Lower leg skin (tissue), 3 donors: ENCODE data around the gene CCT6A.

Experiments
- POLR2A ChIP-seq, 2 donors: fragments of 450-650 bp; IDR thresholded peaks; one replicate each; pipeline ENCODE4 v1.6.1; 2016 to 2017; ENCODE audit warnings: antibody characterized with exemption in 2 of 2, mild to moderate bottlenecking in 1 of 2, moderate library complexity in 1 of 2
- TF ChIP-seq, protein P1 (sequence below), 3 donors: fragments of 450-650 bp; IDR thresholded peaks; one replicate each; pipeline ENCODE4 v1.5.1; 2016; ENCODE audit warnings: antibody characterized with exemption in 3 of 3, mild to moderate bottlenecking in 3 of 3, moderate library complexity in 2 of 3

DNA sequence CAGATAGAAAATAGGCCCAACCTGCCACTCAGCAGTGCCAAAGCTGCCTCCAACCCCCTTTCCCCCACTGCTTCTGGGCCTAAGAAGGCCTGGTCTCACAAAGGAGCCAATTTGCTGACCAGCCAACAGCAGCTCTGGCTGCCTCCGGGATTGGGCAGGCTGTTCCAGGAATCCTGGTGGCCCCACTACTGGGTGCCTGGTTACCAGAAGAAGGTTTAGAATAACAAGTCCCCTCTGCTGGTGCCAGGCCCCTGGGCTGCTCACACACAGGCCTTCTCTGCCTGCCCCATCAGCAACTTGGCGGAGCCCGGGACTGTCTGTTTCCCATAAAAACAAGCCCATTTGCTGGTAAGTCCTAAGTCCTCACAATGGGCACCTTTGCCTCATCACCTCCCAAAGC, 40.0 kb downstream of the CCT6A start:
- TF ChIP-seq, protein P1, sequence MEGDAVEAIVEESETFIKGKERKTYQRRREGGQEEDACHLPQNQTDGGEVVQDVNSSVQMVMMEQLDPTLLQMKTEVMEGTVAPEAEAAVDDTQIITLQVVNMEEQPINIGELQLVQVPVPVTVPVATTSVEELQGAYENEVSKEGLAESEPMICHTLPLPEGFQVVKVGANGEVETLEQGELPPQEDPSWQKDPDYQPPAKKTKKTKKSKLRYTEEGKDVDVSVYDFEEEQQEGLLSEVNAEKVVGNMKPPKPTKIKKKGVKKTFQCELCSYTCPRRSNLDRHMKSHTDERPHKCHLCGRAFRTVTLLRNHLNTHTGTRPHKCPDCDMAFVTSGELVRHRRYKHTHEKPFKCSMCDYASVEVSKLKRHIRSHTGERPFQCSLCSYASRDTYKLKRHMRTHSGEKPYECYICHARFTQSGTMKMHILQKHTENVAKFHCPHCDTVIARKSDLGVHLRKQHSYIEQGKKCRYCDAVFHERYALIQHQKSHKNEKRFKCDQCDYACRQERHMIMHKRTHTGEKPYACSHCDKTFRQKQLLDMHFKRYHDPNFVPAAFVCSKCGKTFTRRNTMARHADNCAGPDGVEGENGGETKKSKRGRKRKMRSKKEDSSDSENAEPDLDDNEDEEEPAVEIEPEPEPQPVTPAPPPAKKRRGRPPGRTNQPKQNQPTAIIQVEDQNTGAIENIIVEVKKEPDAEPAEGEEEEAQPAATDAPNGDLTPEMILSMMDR (IDR thresholded peaks at IDR 0.05): no peak
- TF ChIP-seq POLR2A (IDR thresholded peaks at IDR 0.05): no peak
